Karpas-422 (cell line): ENCODE results near the gene SORD. TPM values are rescaled to one million over a fixed set of nuclear protein-coding genes. Genes with fewer than 3 reads are reported as not detected.
A peak's percentile ranks its signal among the peaks of the same experiment; 100 is the strongest.
"Not testable (repeated sequence)": the region's sequence is repeated elsewhere in the genome, so short reads cannot be mapped to it uniquely, and the experiment has no call there.

ENCODE experiments used
- DNase-seq: peaks from one replicate; pipeline ENCODE4 v3.0.0-alpha.2; 2015
- H2AFZ ChIP-seq: fragments of 200-600 bp; sonication (generic); 2 replicates; pipeline ENCODE4 v1.6.1; 2014; ENCODE audit warnings: antibody characterized with exemption, low read length, mixed read lengths
- H3K27ac ChIP-seq: fragments of 200-600 bp; sonication (generic); 2 replicates; pipeline ENCODE4 v1.5.1; 2014; ENCODE audit warnings: mild to moderate bottlenecking, low read length, moderate library complexity
- H3K27me3 ChIP-seq: fragments of 200-600 bp; sonication (generic); 2 replicates; pipeline ENCODE4 v1.6.1; 2014; ENCODE audit warnings: low read length, mixed read lengths
- H3K36me3 ChIP-seq: fragments of 200-600 bp; sonication (generic); 2 replicates; pipeline ENCODE4 v1.6.1; 2014; ENCODE audit warnings: low read length, mixed read lengths; ENCODE audit not compliant: insufficient read depth
- H3K4me1 ChIP-seq: fragments of 200-600 bp; sonication (generic); 2 replicates; pipeline ENCODE4 v1.6.1; 2014; ENCODE audit warnings: mild to moderate bottlenecking, low read length, mixed read lengths
- H3K4me2 ChIP-seq: fragments of 200-600 bp; sonication (generic); 2 replicates; pipeline ENCODE4 v1.6.1; 2014; ENCODE audit warnings: low read length, low read depth, mild to moderate bottlenecking; ENCODE audit not compliant: poor library complexity, severe bottlenecking
- H3K4me3 ChIP-seq: fragments of 200-600 bp; sonication (generic); 2 replicates; pipeline ENCODE4 v1.5.1; 2014; ENCODE audit warnings: mild to moderate bottlenecking, antibody characterized with exemption, low read length, mixed read lengths
- H3K79me2 ChIP-seq: fragments of 200-600 bp; sonication (generic); 2 replicates; pipeline ENCODE4 v1.6.1; 2014; ENCODE audit warnings: mild to moderate bottlenecking, low read length, mixed read lengths
- H3K9ac ChIP-seq: fragments of 200-600 bp; sonication (generic); 2 replicates; pipeline ENCODE4 v1.6.0; 2014; ENCODE audit warnings: low read length
- H3K9me2 ChIP-seq: fragments of 200-600 bp; sonication (generic), shearing (Covaris generic); replicated peaks from 2 replicates; pipeline ENCODE4 v1.6.0; 2014; ENCODE audit warnings: mild to moderate bottlenecking, low read length, moderate library complexity; ENCODE audit not compliant: insufficient read depth
- H3K9me3 ChIP-seq: fragments of 300-700, 200-600 bp; sonication (generic); 2 replicates; pipeline ENCODE4 v1.6.1; 2014; ENCODE audit warnings: low read length, mixed read lengths
- H4K20me1 ChIP-seq: fragments of 200-600 bp; sonication (generic); 2 replicates; pipeline ENCODE4 v1.6.1; 2014; ENCODE audit warnings: mild to moderate bottlenecking, antibody characterized with exemption, low read length, low read depth; ENCODE audit not compliant: insufficient read depth
- total RNA-seq: library from RNA; depleted of rRNA; stranded (reverse); fragments of >200 nt; shearing (Covaris generic); gene quantifications from 2 replicates; pipeline ENCODE4 v1.2.3, GENCODE V29; 2014; ENCODE audit warnings: low replicate concordance; rRNA removed

The SORD gene
- total RNA-seq = 33.5 and 66.4 TPM in 2 replicates

- Histone ChIP-seq H3K27ac (peak within 1 kb of the TSS; percentile 34; the same call in 1 of the 2 replicates), H3K4me2 (peak within 1 kb of the TSS; percentile 78), H3K4me1 (peaks cover 42% of the 10 kb centered on the region), H3K9me2 (no peaks in the 10 kb centered on the region), H3K36me3 (peaks cover 18% of the 10 kb centered on the region), H4K20me1 (no peaks in the 10 kb centered on the region), H3K4me3 (peak within 1 kb of the TSS; percentile 89), H3K9me3 (no peaks in the 10 kb centered on the region), H2AFZ (peak within 1 kb of the TSS; percentile 79; the same call in 1 of the 2 replicates), H3K79me2 (peaks cover 48% of the 10 kb centered on the region), H3K9ac (peak within 1 kb of the TSS; percentile 96), H3K27me3 (no peaks in the 10 kb centered on the region)
- peak; percentile 97 for DNase-seq
Observed at GRCh38 chr15:45022871-45023658, at the start of gene SORD. Gene SORD (plus strand): TSS chr15:45023195. CDS start chr15:45023284, 89 bp downstream.

GRCh38 chr15:44976183-44976582 lies 46.8 kb upstream of the SORD start:
- not testable (repeated sequence) for H3K27ac ChIP-seq, H3K4me2 ChIP-seq, H3K9me3 ChIP-seq, H3K9me2 ChIP-seq, H3K36me3 ChIP-seq, H2AFZ ChIP-seq, DNase-seq, H3K4me3 ChIP-seq, H3K27me3 ChIP-seq, H3K9ac ChIP-seq, H3K79me2 ChIP-seq, H3K4me1 ChIP-seq, H4K20me1 ChIP-seq

GRCh38 chr15:44977781-44978180 lies 45.2 kb upstream of the SORD start:
- H3K27ac ChIP-seq, H3K79me2 ChIP-seq, H3K4me2 ChIP-seq, H2AFZ ChIP-seq, H3K4me3 ChIP-seq, H3K9ac ChIP-seq, H4K20me1 ChIP-seq, H3K36me3 ChIP-seq, DNase-seq, H3K9me2 ChIP-seq, H3K27me3 ChIP-seq, H3K9me3 ChIP-seq, H3K4me1 ChIP-seq: not testable (repeated sequence)

GRCh38 chr15:44979617-44980339 lies 43.2 kb upstream of the SORD start:
- H3K27me3 ChIP-seq, H3K79me2 ChIP-seq, H3K9ac ChIP-seq, H3K9me2 ChIP-seq, H3K36me3 ChIP-seq, H2AFZ ChIP-seq, H3K4me2 ChIP-seq, DNase-seq, H3K4me1 ChIP-seq, H4K20me1 ChIP-seq, H3K9me3 ChIP-seq, H3K4me3 ChIP-seq, H3K27ac ChIP-seq: not testable (repeated sequence)

- H3K4me3 ChIP-seq, H3K9me3 ChIP-seq, H3K9ac ChIP-seq, H2AFZ ChIP-seq, H3K4me1 ChIP-seq, H3K79me2 ChIP-seq, H3K4me2 ChIP-seq, H3K9me2 ChIP-seq, H3K36me3 ChIP-seq, H3K27ac ChIP-seq, H3K27me3 ChIP-seq, DNase-seq, H4K20me1 ChIP-seq: not testable (repeated sequence)
Observed at GRCh38 chr15:44984144-44984543, 38.9 kb upstream of the SORD start.

GRCh38 chr15:44986346-44987055 lies 36.5 kb upstream of the SORD start:
- not testable (repeated sequence) for H3K4me3 ChIP-seq, H3K9me3 ChIP-seq, H3K4me2 ChIP-seq, H3K27me3 ChIP-seq, H2AFZ ChIP-seq, H3K9ac ChIP-seq, H4K20me1 ChIP-seq, H3K4me1 ChIP-seq, H3K79me2 ChIP-seq, H3K9me2 ChIP-seq, H3K27ac ChIP-seq, H3K36me3 ChIP-seq, DNase-seq

GRCh38 chr15:44987711-44988110 lies 35.3 kb upstream of the SORD start:
- not testable (repeated sequence) for H3K4me2 ChIP-seq, H3K4me3 ChIP-seq, H2AFZ ChIP-seq, H3K9ac ChIP-seq, DNase-seq, H3K27ac ChIP-seq, H3K79me2 ChIP-seq, H3K9me2 ChIP-seq, H4K20me1 ChIP-seq, H3K36me3 ChIP-seq, H3K27me3 ChIP-seq, H3K4me1 ChIP-seq, H3K9me3 ChIP-seq

- H4K20me1 ChIP-seq, H3K4me3 ChIP-seq, H3K36me3 ChIP-seq, H3K4me1 ChIP-seq, H2AFZ ChIP-seq, H3K27me3 ChIP-seq, H3K4me2 ChIP-seq, H3K79me2 ChIP-seq, H3K27ac ChIP-seq, H3K9me2 ChIP-seq, DNase-seq, H3K9ac ChIP-seq, H3K9me3 ChIP-seq: not testable (repeated sequence)
Observed at GRCh38 chr15:44988184-44988869, 34.7 kb upstream of the SORD start.
